HG03025 (cell line): ENCODE measurements around the gene TSPO2.
"Not testable (repeated sequence)": the region's sequence is repeated elsewhere in the genome, so short reads cannot be mapped to it uniquely, and the experiment has no call there.

Source experiments
- ATAC-seq: cut with Tn5 transposase; IDR thresholded peaks from one replicate; pipeline ENCODE4 v1.9.1; 2021; ENCODE audit warnings: mild to moderate bottlenecking, moderate library complexity; ENCODE audit not compliant: unreplicated experiment, low FRiP score

TSPO2 gene, protein sequence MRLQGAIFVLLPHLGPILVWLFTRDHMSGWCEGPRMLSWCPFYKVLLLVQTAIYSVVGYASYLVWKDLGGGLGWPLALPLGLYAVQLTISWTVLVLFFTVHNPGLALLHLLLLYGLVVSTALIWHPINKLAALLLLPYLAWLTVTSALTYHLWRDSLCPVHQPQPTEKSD

GRCh38 chr6:41042226-41043055 lies at the start of gene TSPO2:
TSS of gene TSPO2 (plus strand) at chr6:41042467. CDS start at chr6:41042986, 519 bp downstream.
- no peak for ATAC-seq

DNA sequence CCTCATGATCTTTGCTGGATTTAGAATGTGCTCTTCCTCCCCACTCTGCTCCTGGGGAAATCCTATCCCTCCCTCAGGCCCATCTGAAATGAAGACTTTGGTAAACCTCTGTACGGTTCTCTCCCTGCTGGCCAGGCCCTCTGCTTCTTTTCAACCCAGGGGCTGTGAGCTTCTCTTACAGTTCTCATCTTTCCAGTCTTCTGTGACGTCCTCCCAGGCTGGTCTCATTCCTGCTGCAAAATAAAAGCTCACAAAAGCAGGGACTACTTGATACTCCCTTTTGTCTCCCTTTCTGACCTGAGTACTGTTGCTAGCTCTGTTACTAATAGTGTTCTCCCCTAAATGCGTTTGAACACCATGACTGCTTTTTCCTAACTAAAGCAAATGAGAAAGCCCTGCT lies 49.5 kb upstream of the TSPO2 start:
- no peak for ATAC-seq

DNA sequence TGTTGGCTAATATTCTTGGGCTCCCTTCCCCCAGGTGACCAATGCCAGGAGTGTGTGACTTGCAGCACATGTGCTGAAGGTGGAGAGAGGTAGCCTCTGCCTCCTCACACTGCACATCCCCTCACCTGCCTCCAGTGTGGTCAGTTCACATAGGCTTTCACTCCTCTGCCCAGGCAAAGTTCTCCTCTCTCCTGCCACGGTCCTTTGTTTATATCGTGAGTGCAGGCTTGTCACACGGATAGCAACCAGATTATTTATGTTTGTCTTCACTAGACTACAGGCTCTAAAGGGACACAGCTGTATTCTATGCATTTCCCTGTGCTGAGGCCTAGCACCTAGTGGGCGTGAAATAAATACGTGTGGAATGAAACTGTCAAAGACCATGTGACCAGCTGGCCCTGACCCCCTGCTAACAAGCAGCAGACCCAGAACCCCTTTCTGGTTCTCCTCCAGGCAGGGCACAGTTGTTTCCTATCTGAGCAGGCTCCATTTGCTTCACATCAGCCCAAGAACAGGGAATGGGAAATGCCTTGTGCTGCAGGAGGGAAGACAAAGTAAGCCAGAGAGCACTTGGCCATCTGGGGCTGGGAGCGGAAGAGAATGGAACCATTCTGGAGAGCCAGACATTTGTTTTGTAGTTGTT lies 45.6 kb upstream of the TSPO2 start:
- ATAC-seq = no peak

DNA sequence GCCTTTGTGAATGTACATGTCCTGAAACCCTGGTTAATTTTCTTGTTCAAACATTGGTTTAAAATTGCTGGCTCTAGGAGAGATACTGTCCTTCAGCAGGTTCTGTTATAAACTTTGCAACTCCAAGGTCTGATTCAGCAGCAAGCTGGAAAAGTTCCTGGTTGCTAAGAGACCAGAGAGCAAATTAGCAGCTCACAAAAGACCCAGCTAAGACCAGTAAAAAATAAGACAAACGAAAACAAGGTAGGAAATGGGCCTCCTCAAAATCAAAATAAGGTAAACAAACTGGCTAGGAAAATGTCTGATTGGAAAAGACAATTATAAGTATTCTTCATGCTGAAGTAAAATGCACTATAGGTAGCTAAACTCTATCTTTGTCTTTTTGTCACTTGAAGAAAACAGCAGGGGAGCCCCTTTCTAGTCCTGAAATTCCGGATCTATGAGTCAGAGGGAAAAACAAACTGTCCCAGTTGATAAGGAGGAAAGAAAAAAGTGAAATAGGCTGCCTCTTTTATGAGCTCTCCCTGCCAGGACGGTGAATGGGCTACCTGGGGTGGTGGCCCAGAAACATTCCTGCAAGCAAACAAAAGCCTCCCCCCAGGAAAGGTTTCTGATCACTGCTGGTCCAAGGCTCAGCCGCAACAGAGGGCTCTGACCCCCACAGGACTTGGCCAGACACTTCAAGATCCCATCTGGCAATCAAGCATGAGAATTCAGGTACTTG lies 44.9 kb upstream of the TSPO2 start:
- ATAC-seq = no peak

- ATAC-seq = no peak
Observed at GRCh38 chr6:40998661-40999060, 43.6 kb upstream of the TSPO2 start.

GRCh38 chr6:40999569-40999968 lies 42.7 kb upstream of the TSPO2 start:
- no peak for ATAC-seq

DNA sequence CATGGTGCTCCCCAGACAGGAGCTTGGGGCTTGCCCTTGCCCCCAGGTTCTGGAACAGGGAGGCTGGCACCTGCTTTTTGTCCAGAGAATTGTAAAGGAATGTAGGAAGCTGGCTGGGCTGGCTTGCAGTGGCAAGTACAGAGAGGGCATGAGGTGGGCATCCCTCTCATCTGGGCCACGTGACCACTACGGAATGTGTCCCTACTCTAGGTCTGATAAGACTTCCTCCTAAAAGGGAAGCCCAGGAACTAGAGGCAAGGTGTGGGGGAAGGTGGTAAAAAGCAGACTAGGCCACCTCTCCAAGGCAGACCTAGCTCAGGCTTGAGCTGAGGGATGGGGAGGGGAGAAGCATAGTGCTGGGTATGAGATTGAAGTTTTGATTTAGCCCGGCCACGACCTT lies 42.0 kb upstream of the TSPO2 start:
- no peak for ATAC-seq

DNA sequence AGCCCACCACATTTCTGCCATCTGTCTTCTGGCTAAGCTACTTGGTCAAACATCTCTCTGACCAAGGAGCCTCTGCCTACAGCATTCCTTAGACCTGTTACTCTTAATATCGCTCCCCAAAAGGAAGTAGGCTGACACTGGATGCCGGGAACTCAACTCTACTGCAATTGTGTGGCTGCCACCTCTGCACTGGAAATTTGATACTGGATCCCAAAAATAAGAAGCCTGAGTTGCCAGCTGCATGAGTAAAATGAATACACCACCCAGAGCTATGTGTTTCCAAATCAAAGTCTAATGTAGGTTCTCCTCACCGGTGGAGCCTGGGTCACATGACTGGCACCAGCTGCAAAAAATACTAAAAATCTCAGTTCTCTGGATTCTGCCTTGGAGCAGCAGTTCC lies 40.1 kb upstream of the TSPO2 start:
- ATAC-seq = no peak

GRCh38 chr6:41006217-41006616 lies 36.0 kb upstream of the TSPO2 start:
- ATAC-seq = peak; percentile 61

GRCh38 chr6:41006980-41007379 lies 35.3 kb upstream of the TSPO2 start:
- ATAC-seq = not testable (repeated sequence)

DNA sequence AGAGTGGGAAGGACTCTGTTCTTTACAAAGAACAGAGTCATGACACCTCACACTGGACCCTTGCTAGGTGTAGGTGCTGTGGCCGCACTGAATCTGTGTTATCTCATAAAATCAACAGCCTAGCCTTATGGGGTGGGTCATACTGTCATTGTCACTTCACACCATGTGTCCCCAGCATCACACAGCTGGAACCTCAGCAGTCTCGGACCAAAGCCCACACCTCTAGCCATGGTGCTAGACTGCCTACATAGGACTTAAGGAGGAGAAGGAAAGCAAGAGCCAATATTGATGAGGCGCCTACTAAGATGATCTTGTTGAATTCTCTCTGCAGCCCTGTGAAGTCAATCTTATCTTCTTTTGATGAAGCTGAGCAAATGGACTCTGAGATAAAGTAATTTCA lies 34.3 kb upstream of the TSPO2 start:
- ATAC-seq = no peak

DNA sequence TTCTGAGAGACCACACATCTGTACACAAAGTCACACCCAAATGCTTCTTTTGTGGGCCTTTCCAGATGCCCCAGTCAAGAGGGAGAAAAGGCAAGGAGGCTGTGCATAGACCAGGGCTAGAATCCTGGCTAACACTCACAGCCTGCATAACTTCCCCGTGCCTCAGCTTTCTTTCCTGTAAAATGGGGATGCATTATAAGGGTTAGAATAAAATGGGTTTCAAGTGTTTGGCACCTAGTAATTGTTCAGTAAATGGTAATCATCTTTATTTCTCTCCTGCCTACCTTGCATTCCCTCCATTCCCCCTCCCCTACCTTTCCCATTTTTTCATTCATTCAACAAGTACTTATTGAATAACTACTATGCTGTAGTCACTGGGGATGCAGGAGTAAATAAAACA lies 32.6 kb upstream of the TSPO2 start:
- no peak for ATAC-seq

- ATAC-seq = no peak
Observed at GRCh38 chr6:41011673-41012072, 30.6 kb upstream of the TSPO2 start.

DNA sequence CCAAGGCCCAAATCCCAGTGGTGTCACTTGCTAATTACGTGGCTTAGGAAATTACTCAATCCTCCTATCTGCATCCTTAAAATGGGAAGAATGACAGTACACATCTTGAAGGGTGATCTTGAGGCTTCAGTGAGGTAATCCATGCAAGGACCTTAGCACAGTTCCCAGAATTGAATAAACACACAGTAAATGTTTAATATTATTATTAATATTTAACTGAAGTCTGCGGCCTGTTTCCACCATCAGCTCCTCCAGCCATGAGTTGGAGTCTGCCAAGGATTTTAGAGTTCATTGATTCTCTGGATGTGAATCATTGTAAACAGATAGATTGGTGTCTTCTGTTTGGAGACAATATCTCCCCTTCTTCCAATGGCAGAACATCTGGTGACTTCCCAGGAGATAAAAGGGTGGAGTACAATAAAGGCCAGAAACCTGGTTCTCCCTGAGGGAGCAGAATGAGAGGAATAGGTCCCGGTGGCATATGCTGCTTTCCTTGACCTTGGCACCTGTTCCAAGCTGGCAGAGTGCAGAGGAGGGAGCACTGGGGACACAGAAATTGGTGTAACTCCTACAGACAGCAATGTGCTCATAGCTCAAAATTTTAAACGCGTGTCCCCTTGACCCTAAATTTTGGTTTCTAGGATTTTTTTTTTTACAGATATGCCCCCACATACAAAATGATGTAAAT lies 28.7 kb upstream of the TSPO2 start:
- no peak for ATAC-seq

DNA sequence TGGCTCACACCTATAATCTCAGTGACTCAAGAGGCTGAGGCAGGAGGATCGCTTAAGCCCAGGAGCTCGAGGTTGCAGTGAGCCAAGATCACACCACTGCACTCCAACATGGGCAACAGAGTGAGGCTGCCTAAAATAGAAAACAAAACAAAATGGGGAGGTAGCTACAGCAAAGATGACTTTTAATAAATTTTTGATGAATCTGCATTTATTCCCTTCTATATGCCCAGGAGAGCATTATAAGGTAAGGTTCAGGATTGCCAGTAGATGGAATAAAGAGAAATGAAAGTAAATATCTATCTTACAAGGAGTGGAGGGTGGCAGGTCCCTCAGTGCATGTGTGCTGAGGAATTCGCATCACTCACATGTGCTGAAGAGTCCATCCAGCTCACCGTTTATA lies 27.5 kb upstream of the TSPO2 start:
- no peak for ATAC-seq

- not testable (repeated sequence) for ATAC-seq
Observed at GRCh38 chr6:41015860-41016259, 26.4 kb upstream of the TSPO2 start.

GRCh38 chr6:41017663-41018062 lies 24.6 kb upstream of the TSPO2 start:
- no peak for ATAC-seq

- ATAC-seq = no peak
Observed at GRCh38 chr6:41021832-41022231, 20.4 kb upstream of the TSPO2 start.

- no peak for ATAC-seq
Observed at GRCh38 chr6:41022294-41022693, 20.0 kb upstream of the TSPO2 start.

DNA sequence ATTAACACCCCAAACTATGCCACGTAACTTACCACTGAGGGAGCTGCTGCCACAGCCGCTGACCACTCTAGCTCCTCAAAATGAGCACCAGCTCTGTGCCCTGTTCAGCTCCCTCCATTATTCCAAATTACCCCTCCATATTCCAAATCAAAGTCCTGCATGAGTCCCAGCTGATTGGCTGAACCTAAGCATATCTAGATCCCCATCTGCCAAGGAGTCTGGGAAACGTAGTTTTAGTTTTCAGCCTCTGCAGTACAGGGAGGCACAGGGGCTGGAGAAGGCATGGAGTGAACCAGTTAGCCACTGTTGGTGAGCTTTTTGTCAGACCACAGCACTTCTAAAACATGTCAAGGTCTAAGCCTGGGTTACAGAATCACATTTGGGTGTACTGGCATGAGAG lies 19.2 kb upstream of the TSPO2 start:
- ATAC-seq = no peak
